Effector memory CD8-positive, alpha-beta T cell (primary cell): ENCODE measurements around the gene SPRR3.

ENCODE experiments used
- ATAC-seq: fragments of 150-1000 bp; cut with Tn5 transposase; replicated peaks from 2 replicates; pipeline ENCODE4 v1.10.0; 2021; ENCODE audit warnings: mild to moderate bottlenecking, moderate library complexity
- DNase-seq, 3 experiments: peaks; one replicate each; pipeline ENCODE4 v3.0.0; 2021
- H3K27ac Mint-ChIP-seq, 2 donors: one replicate each; pipeline ENCODE4 v1.8.0; 2022; ENCODE audit warnings: mild to moderate bottlenecking in 2 of 2, mixed read lengths in 2 of 2, moderate library complexity in 2 of 2
- H3K27me3 Mint-ChIP-seq, 2 donors: one replicate each; pipeline ENCODE4 v1.8.0; 2022; ENCODE audit warnings: mixed read lengths in 2 of 2
- H3K36me3 Mint-ChIP-seq: one replicate; pipeline ENCODE4 v1.8.0; 2022; ENCODE audit warnings: mild to moderate bottlenecking, moderate library complexity, mixed read lengths; ENCODE audit not compliant: insufficient read depth
- H3K4me1 Mint-ChIP-seq, 2 donors: one replicate each; pipeline ENCODE4 v1.8.0; 2022; ENCODE audit warnings: low read depth in 2 of 2, mixed read lengths in 2 of 2
- H3K4me3 Mint-ChIP-seq, 2 donors: one replicate each; pipeline ENCODE4 v1.8.0; 2022; ENCODE audit warnings: mild to moderate bottlenecking in 2 of 2, mixed read lengths in 2 of 2, moderate library complexity in 2 of 2
- H3K9me3 Mint-ChIP-seq, 2 donors: one replicate each; pipeline ENCODE4 v1.8.0; 2022; ENCODE audit warnings: mixed read lengths in 2 of 2

SPRR3 gene

GRCh38 chr1:153032677-153033308 is 31.2 kb downstream of the SPRR3 start:
- no peak overlapping the region for H3K4me3 Mint-ChIP-seq
- H3K36me3 Mint-ChIP-seq: no peaks in the 10 kb centered on the region
- H3K4me1 Mint-ChIP-seq: no peaks in the 10 kb centered on the region
- H3K27ac Mint-ChIP-seq: no peak overlapping the region
- no peak for ATAC-seq
- H3K9me3 Mint-ChIP-seq: peaks cover 1 to 13% of the 10 kb centered on the region in 2 donors
- DNase-seq: no peak
- peaks cover 28 to 49% of the 10 kb centered on the region in 2 donors for H3K27me3 Mint-ChIP-seq

- H3K9me3 Mint-ChIP-seq: no peaks in the 10 kb centered on the region
- DNase-seq: no peak
Measured at GRCh38 chr1:153035211-153035610, 33.7 kb downstream of the SPRR3 start.

GRCh38 chr1:153040950-153041631 is 39.5 kb downstream of the SPRR3 start, which contains the start of gene SPRR2D:
Gene SPRR2D, minus strand, starts transcription at chr1:153041120. Its CDS starts 774 bp downstream, at chr1:153040346.
- H3K4me1 Mint-ChIP-seq: no peaks in the 10 kb centered on the region
- H3K4me3 Mint-ChIP-seq: no peak within 1 kb of the TSS
- ATAC-seq (no peak), DNase-seq (no peak)
- H3K27me3 Mint-ChIP-seq: peaks cover 64 to 65% of the 10 kb centered on the region in 2 donors
- no peaks in the 10 kb centered on the region for H3K9me3 Mint-ChIP-seq
- H3K27ac Mint-ChIP-seq: no peak within 1 kb of the TSS
- H3K36me3 Mint-ChIP-seq: no peaks in the 10 kb centered on the region

More at GRCh38 chr1:153035211-153035610, 33.7 kb downstream of the SPRR3 start:
- peaks cover 26 to 42% of the 10 kb centered on the region in 2 donors for H3K27me3 Mint-ChIP-seq
- H3K4me1 Mint-ChIP-seq: no peaks in the 10 kb centered on the region
- no peak overlapping the region for H3K27ac Mint-ChIP-seq
- no peak overlapping the region for H3K4me3 Mint-ChIP-seq
- no peaks in the 10 kb centered on the region for H3K36me3 Mint-ChIP-seq
- ATAC-seq: no peak

- H3K27me3 Mint-ChIP-seq: peaks cover 55 to 56% of the 10 kb centered on the region in 2 donors
- no peaks in the 10 kb centered on the region for H3K4me1 Mint-ChIP-seq
- ATAC-seq (no peak), DNase-seq (no peak)
- no peak overlapping the region for H3K27ac Mint-ChIP-seq
- peaks cover 0 to 4% of the 10 kb centered on the region in 2 donors for H3K9me3 Mint-ChIP-seq
- no peak overlapping the region for H3K4me3 Mint-ChIP-seq
- no peaks in the 10 kb centered on the region for H3K36me3 Mint-ChIP-seq
Measured at GRCh38 chr1:153049211-153049610, 47.7 kb downstream of the SPRR3 start.
